ENCODE results near the gene AZU1.

AZU1 gene

GRCh38 chr19:879711-880438 is 52.2 kb downstream of the AZU1 start:
- Histone ChIP-seq H3K36me3 (ENCODE audit: low read length) (no peaks in the 10 kb centered on the region), H3K9ac (ENCODE audit: low read length) (no peak overlapping the region), H3F3A (ENCODE audit: insufficient read depth) (no peaks in the 10 kb centered on the region), H3K4me2 (ENCODE audit: low read depth, low read length, poor library complexity, severe bottlenecking) (no peak overlapping the region), H3K79me2 (ENCODE audit: insufficient read depth, low read length) (no peaks in the 10 kb centered on the region), H3K27ac (ENCODE audit: low read depth, low read length) (no peak overlapping the region), H4K20me1 (ENCODE audit: low read depth, low read length) (no peaks in the 10 kb centered on the region), H3K4me3 (ENCODE audit: insufficient read depth, low read length, poor library complexity, severe bottlenecking) (no peak overlapping the region), H2AFZ (ENCODE audit: low read depth, low read length, severe bottlenecking) (no peak overlapping the region), H3K9me2 (replicated peaks; ENCODE audit: insufficient read depth, low read length) (no peaks in the 10 kb centered on the region), H3K27me3 (ENCODE audit: low read length) (no peaks in the 10 kb centered on the region), H3K9me3 (ENCODE audit: insufficient read depth, low read length) (no peaks in the 10 kb centered on the region)
- no peak for TF ChIP-seq EZH2phosphoT487 (conservative IDR thresholded peaks at IDR 0.05; ENCODE audit: low read length)
- TF ChIP-seq CTCF (IDR thresholded peaks at IDR 0.05; ENCODE audit: insufficient read depth, low read length, poor library complexity, severe bottlenecking): no peak
